Endodermal cell (in vitro differentiated cells): ENCODE data around the gene ASCC1. TPM values are rescaled to one million over a fixed set of nuclear protein-coding genes. Genes with fewer than 3 reads are reported as not detected.

Source experiments
- DNase-seq: peaks from one replicate; pipeline ENCODE4 v3.0.0-alpha.2; 2017
- H3K27ac ChIP-seq: 2 replicates; pipeline ENCODE4 v1.5.1; 2013; ENCODE audit warnings: mild to moderate bottlenecking, low read depth, low read length, moderate library complexity
- H3K27me3 ChIP-seq: 2 replicates; pipeline ENCODE4 v1.6.1; 2013; ENCODE audit warnings: mild to moderate bottlenecking, low read length, moderate library complexity; ENCODE audit not compliant: insufficient read depth, control insufficient read depth, poor library complexity, severe bottlenecking
- H3K36me3 ChIP-seq: 2 replicates; pipeline ENCODE4 v1.7.0; 2013; ENCODE audit warnings: mild to moderate bottlenecking, low read length, moderate library complexity; ENCODE audit not compliant: control insufficient read depth, insufficient read depth
- H3K4me1 ChIP-seq: one replicate; pipeline ENCODE4 v1.7.0; 2013; ENCODE audit warnings: low read length; ENCODE audit not compliant: control insufficient read depth, insufficient read depth
- H3K4me3 ChIP-seq: 2 replicates; pipeline ENCODE4 v1.5.1; 2013; ENCODE audit warnings: mild to moderate bottlenecking, low read length, moderate library complexity
- H3K9ac ChIP-seq: 2 replicates; pipeline ENCODE4 v1.6.1; 2013; ENCODE audit warnings: mild to moderate bottlenecking, low read length, moderate library complexity; ENCODE audit not compliant: poor library complexity, severe bottlenecking; ENCODE audit errors: extremely low read depth
- H3K9me3 ChIP-seq: 2 replicates; pipeline ENCODE4 v1.6.1; 2013; ENCODE audit warnings: mild to moderate bottlenecking, low read length, moderate library complexity; ENCODE audit not compliant: control insufficient read depth
- H3K27ac Mint-ChIP-seq: 2 replicates; pipeline ENCODE4 v1.8.0; 2020; ENCODE audit warnings: mixed read lengths
- H3K27me3 Mint-ChIP-seq: 2 replicates; pipeline ENCODE4 v1.8.0; 2021; ENCODE audit warnings: mild to moderate bottlenecking, mixed read lengths; ENCODE audit not compliant: insufficient read depth
- H3K36me3 Mint-ChIP-seq: 2 replicates; pipeline ENCODE4 v1.8.0; 2020; ENCODE audit warnings: low read depth, mixed read lengths
- H3K4me1 Mint-ChIP-seq: 2 replicates; pipeline ENCODE4 v1.8.0; 2020; ENCODE audit warnings: mixed read lengths
- H3K4me3 Mint-ChIP-seq: 2 replicates; pipeline ENCODE4 v1.8.0; 2020; ENCODE audit warnings: mild to moderate bottlenecking, moderate library complexity, mixed read lengths
- H3K9me3 Mint-ChIP-seq: 2 replicates; pipeline ENCODE4 v1.8.0; 2020; ENCODE audit warnings: mild to moderate bottlenecking, mixed read lengths
- CTCF ChIP-seq: fragments of 200-600 bp; sonication (generic); conservative IDR thresholded peaks from 2 replicates; pipeline ENCODE4 v1.5.0; 2021; ENCODE audit warnings: antibody characterized with exemption, mild to moderate bottlenecking
- WGBS, 2 experiments: methylation state at CpG; one replicate each; pipeline versions ENCODE4 v1.1.5 to v1.1.7; 2013; ENCODE audit warnings: missing lambda C conversion rate in 2 of 2, mixed read lengths in 1 of 2; ENCODE audit not compliant: insufficient coverage in 1 of 2, insufficient read length in 1 of 2; 5-methylcytosine and 5-hydroxymethylcytosine counted together
- total RNA-seq, 2 donors: library from RNA; stranded (reverse); fragmentation: NEBNext Ultra II Directional in 1 of 2; extraction: Animal tissue kit (Norgen Biotek cat#: 25700) in 1 of 2; gene quantifications; 2 replicates in 1 of 2; 3 replicates in 1 of 2; pipeline ENCODE4 v1.2.1, GENCODE V29; 2021

Gene ASCC1
- total RNA-seq, 2 donors from 2014 or later = 29.2 to 34.0 TPM

DNA sequence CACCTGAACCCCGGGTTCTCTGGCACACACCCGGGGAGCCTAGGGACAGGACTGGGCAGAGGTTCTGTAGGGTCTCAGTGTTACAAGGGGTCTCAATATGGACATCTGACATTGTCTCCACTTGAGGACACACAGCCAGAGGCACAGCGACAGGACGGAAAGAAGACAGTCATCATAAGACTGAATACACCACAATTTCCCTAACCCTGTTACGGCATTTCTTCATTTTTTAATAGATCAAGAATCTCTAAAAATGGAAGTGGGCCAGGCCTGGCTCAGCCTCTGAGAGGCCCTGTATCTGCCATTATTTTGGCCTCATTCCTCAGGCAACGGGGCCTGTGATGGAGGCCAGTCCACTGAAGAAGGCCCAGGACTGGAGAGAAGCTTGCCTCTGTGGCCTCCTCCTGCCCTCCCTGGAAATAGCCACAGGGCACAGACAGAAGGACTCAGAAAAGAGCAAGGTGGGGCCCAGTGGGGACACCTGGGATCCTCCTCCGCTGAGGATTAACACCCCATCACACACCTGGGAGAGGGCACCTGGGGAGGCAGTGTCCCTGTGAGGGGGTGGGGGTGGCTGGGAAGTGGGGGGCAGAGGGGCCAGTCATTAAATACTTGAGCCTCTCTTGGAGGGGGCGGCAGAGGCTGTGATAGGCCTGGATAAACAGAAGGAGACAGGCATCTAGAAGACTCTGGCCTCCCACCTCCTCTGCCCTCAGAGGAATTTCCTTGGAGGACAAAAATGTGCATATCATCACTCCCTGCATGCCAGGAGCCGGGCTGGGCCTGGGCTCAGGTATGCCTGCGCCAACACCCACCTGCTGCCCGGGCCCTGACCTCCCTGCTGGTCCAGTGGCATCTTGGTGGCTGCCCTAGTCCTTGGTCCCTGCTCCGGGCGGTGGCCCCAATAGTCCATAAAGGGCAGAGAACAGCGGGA, 135.8 kb downstream of the ASCC1 start:
- no peak overlapping the region for H3K4me3 ChIP-seq
- Mint-ChIP-seq H3K9me3 (no peaks in the 10 kb centered on the region), H3K4me1 (peaks cover 14% of the 10 kb centered on the region), H3K36me3 (no peaks in the 10 kb centered on the region), H3K4me3 (no peak overlapping the region), H3K27ac (no peak overlapping the region), H3K27me3 (peaks cover 9% of the 10 kb centered on the region)
- no peak overlapping the region for H3K27ac ChIP-seq
- peaks cover 9% of the 10 kb centered on the region for H3K27me3 ChIP-seq
- 85 to 100% methylated on average over 1 to 13 of the region's 14 CpGs for WGBS, 2 experiments
- TF ChIP-seq CTCF = no peak
- no peak overlapping the region for H3K9ac ChIP-seq
- no peaks in the 10 kb centered on the region for H3K4me1 ChIP-seq
- no peaks in the 10 kb centered on the region for H3K9me3 ChIP-seq
- DNase-seq = peak; percentile 64
- H3K36me3 ChIP-seq = no peaks in the 10 kb centered on the region

DNA sequence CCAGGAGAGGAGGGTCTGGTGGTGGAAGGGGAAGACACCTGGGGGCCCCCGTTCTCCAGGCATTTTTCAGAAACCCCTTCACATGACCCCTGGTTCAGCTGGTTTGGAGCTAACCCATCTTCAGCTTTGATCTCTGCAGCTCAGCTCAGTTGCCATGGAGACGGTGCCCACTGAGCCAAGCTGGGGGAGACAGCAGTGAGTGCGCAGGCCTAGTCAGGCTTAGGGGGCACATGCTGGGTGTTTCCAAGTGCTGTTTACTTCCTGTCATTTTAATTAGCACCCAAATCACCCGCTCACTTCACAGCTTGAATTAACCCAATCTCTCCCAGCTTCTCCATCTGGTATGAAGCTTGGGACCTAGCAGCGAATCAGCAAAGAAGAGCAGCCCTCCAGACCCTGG, 136.7 kb downstream of the ASCC1 start:
- H3K9ac ChIP-seq = no peak overlapping the region
- H3K27ac Mint-ChIP-seq = no peak overlapping the region
- H3K27ac ChIP-seq = no peak overlapping the region

More for the DNA sequence above, 136.7 kb downstream of the ASCC1 start:
- H3K4me1 Mint-ChIP-seq = peaks cover 14% of the 10 kb centered on the region
- H3K4me3 ChIP-seq = no peak overlapping the region
- H3K9me3 Mint-ChIP-seq = no peaks in the 10 kb centered on the region
- H3K27me3 Mint-ChIP-seq = peaks cover 2% of the 10 kb centered on the region
- no peaks in the 10 kb centered on the region for H3K36me3 ChIP-seq
- no peaks in the 10 kb centered on the region for H3K27me3 ChIP-seq
- TF ChIP-seq CTCF = no peak
- no peaks in the 10 kb centered on the region for H3K36me3 Mint-ChIP-seq
- no peak for DNase-seq
- no peaks in the 10 kb centered on the region for H3K9me3 ChIP-seq
- no peaks in the 10 kb centered on the region for H3K4me1 ChIP-seq
- WGBS, 2 experiments = 75 to 78% methylated on average over 3 to 5 of the region's 5 CpGs
- H3K4me3 Mint-ChIP-seq = no peak overlapping the region
